Measurements from ENCODE around the gene CLHC1.
A peak's percentile ranks its signal among the peaks of the same experiment; 100 is the strongest.

The CLHC1 gene

DNA sequence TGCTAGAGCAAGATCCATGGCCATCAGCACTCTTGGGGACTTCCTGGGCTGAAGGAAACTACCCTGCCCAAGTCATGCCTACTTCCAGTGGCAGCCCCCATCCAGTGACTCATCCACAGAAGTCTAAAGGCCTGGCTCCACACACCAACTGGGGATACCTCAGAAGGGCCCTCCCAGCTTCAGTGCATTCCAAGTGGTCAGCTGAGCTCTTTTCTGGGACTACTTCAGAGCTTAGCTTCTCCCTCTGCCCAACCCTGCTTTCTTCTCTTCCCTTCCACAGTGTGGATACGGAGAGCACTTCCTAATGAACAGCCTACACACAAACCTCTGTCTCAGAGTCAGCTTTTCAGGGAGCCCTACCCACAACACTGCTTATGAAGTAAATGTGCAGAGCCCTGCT, 66.5 kb downstream of the CLHC1 start:
- no peak for TF ChIP-seq CTCF (IDR thresholded peaks at IDR 0.05; ENCODE audit: control insufficient read depth, insufficient read depth, low read depth, low read length, missing control alignments)
- no peak overlapping the region for H3K4me3 ChIP-seq (ENCODE audit: control insufficient read depth, low read depth, low read length)
- no peak for DNase-seq (ENCODE audit: low read depth)

GRCh38 chr2:55164534-55165480, 67.3 kb downstream of the CLHC1 start:
- TF ChIP-seq CTCF (IDR thresholded peaks at IDR 0.05; ENCODE audit: control insufficient read depth, insufficient read depth, low read depth, low read length, missing control alignments): no peak
- no peak overlapping the region for H3K4me3 ChIP-seq (ENCODE audit: control insufficient read depth, low read depth, low read length)
- no peak for DNase-seq (ENCODE audit: low read depth)

DNA sequence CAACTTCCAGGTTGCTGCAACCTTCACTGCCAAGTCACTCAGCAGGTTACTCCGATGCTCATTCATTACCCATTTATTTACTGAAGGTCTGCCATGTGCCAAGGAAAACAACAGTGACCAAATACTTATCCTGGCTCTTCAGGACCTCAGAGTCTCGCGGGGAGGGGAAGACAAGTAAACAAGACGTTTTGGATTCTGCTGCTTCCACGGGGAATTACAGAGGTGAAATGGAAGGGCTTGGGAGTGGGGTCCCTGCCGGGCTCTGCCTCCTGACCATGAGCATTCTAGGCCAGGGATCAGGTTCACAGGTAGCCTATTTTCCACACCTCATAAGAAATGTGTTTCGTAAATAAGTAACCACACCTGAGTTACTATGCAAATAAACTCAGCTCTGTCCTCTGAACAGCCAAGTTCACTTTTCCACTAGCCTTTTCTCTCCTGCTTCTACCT, 68.1 kb downstream of the CLHC1 start:
- H3K4me3 ChIP-seq (ENCODE audit: control insufficient read depth, low read depth, low read length): no peak overlapping the region
- no peak for DNase-seq (ENCODE audit: low read depth)
- no peak for TF ChIP-seq CTCF (IDR thresholded peaks at IDR 0.05; ENCODE audit: control insufficient read depth, insufficient read depth, low read depth, low read length, missing control alignments)

GRCh38 chr2:55163274-55163721, 68.8 kb downstream of the CLHC1 start:
- TF ChIP-seq CTCF (IDR thresholded peaks at IDR 0.05; ENCODE audit: control insufficient read depth, insufficient read depth, low read depth, low read length, missing control alignments): no peak
- H3K4me3 ChIP-seq (ENCODE audit: control insufficient read depth, low read depth, low read length): no peak overlapping the region
- peak; percentile 76 for DNase-seq (ENCODE audit: low read depth)

- H3K4me3 ChIP-seq (ENCODE audit: control insufficient read depth, low read depth, low read length): no peak overlapping the region
- no peak for TF ChIP-seq CTCF (IDR thresholded peaks at IDR 0.05; ENCODE audit: control insufficient read depth, insufficient read depth, low read depth, low read length, missing control alignments)
- no peak for DNase-seq (ENCODE audit: low read depth)
Measured at GRCh38 chr2:55162284-55163006, 69.6 kb downstream of the CLHC1 start.

- no peak for DNase-seq (ENCODE audit: low read depth)
- TF ChIP-seq CTCF (IDR thresholded peaks at IDR 0.05; ENCODE audit: control insufficient read depth, insufficient read depth, low read depth, low read length, missing control alignments): no peak
- no peak overlapping the region for H3K4me3 ChIP-seq (ENCODE audit: control insufficient read depth, low read depth, low read length)
Measured at GRCh38 chr2:55161295-55162210, 70.5 kb downstream of the CLHC1 start.

Data from AG09309 (cell line).